T-cell (primary cell): ENCODE data around the gene WWC2. TPM values are rescaled to one million over a fixed set of nuclear protein-coding genes. Genes with fewer than 3 reads are reported as not detected.

Source experiments
- ATAC-seq, 4 experiments: fragments of 200-7000 bp in 3 of 4; fragments of 150-1000 bp in 1 of 4; cut with Tn5 transposase; replicated peaks in 1 of 4; 1 replicate in 3 of 4; 2 replicates in 1 of 4; pipeline ENCODE4 v1.10.0; 2021; ENCODE audit warnings: moderate library complexity in 3 of 4, mild to moderate bottlenecking in 2 of 4, moderate number of reproducible peaks in 1 of 4
- CTCF ChIA-PET, 2 donors: fragments of 300-600 bp; sonication (Branson Sonifier 250); formaldehyde crosslinking; loops; one replicate each; lab custom pipeline; 2022; ENCODE audit warnings: antibody characterized with exemption in 2 of 2; lab: Charles Lee
- POLR2A ChIA-PET, 2 donors: fragments of 300-600 bp; sonication (Branson Sonifier 250); formaldehyde crosslinking; loops; one replicate each; lab custom pipeline; 2022; ENCODE audit warnings: antibody characterized with exemption in 2 of 2; lab: Charles Lee
- DNase-seq, 35 experiments: peaks; one replicate each; pipeline versions ENCODE4 v3.0.0 to v3.0.0-alpha.2; 2013 to 2023
- H3K27ac ChIP-seq: one replicate; pipeline ENCODE4 v1.5.1; 2013; ENCODE audit warnings: low read length
- H3K27me3 ChIP-seq, 2 experiments: replicated peaks in 1 of 2; 1 replicate in 1 of 2; 2 replicates in 1 of 2; pipeline versions ENCODE4 v1.6.1 to v1.7.0; 2013; ENCODE audit warnings: low read length in 1 of 2, mixed read lengths in 1 of 2; ENCODE audit not compliant: control insufficient read depth in 2 of 2, insufficient read depth in 2 of 2; ENCODE audit errors: extremely low read depth in 1 of 2
- H3K36me3 ChIP-seq, 2 donors: 1 replicate in 1 of 2; 2 replicates in 1 of 2; pipeline versions ENCODE4 v1.6.1 to v1.7.0; 2013; ENCODE audit warnings: low read length in 1 of 2; ENCODE audit not compliant: control insufficient read depth in 2 of 2, insufficient read depth in 1 of 2; ENCODE audit errors: extremely low read depth in 1 of 2
- H3K4me1 ChIP-seq, 2 experiments: 1 replicate in 1 of 2; 2 replicates in 1 of 2; pipeline versions ENCODE4 v1.6.1 to v1.7.0; 2013; ENCODE audit warnings: low read length in 2 of 2, mixed read lengths in 1 of 2; ENCODE audit not compliant: insufficient read depth in 2 of 2, control insufficient read depth in 1 of 2; ENCODE audit errors: extremely low read depth in 1 of 2
- H3K4me3 ChIP-seq, 2 donors: 1 replicate in 1 of 2; 2 replicates in 1 of 2; pipeline versions ENCODE4 v1.5.1 to v1.7.0; 2013; ENCODE audit warnings: mild to moderate bottlenecking in 2 of 2, low read length in 1 of 2, moderate library complexity in 1 of 2; ENCODE audit not compliant: control insufficient read depth in 1 of 2; ENCODE audit errors: extremely low read depth in 1 of 2
- H3K9me3 ChIP-seq: 2 replicates; pipeline ENCODE4 v1.7.0; 2013
- H3K27ac Mint-ChIP-seq, 2 donors: one replicate each; pipeline ENCODE4 v1.8.0; 2020 to 2021; ENCODE audit warnings: mild to moderate bottlenecking in 2 of 2, mixed read lengths in 2 of 2
- H3K27me3 Mint-ChIP-seq, 2 donors: one replicate each; pipeline ENCODE4 v1.8.0; 2021 to 2022; ENCODE audit warnings: mixed read lengths in 2 of 2
- H3K36me3 Mint-ChIP-seq: one replicate; pipeline ENCODE4 v1.8.0; 2021; ENCODE audit warnings: mixed read lengths
- H3K4me1 Mint-ChIP-seq, 3 donors: one replicate each; pipeline ENCODE4 v1.8.0; 2020 to 2022; ENCODE audit warnings: mixed read lengths in 3 of 3, mild to moderate bottlenecking in 1 of 3
- H3K4me3 Mint-ChIP-seq, 3 donors: one replicate each; pipeline ENCODE4 v1.8.0; 2020 to 2022; ENCODE audit warnings: mild to moderate bottlenecking in 3 of 3, mixed read lengths in 3 of 3, moderate library complexity in 3 of 3
- H3K9me3 Mint-ChIP-seq, 3 donors: one replicate each; pipeline ENCODE4 v1.8.0; 2020 to 2022; ENCODE audit warnings: mixed read lengths in 3 of 3
- WGBS: methylation state at CpG from one replicate; pipeline ENCODE4 v1.1.5; 2013; ENCODE audit warnings: missing lambda C conversion rate; ENCODE audit not compliant: insufficient coverage; 5-methylcytosine and 5-hydroxymethylcytosine counted together
- total RNA-seq, 35 experiments: library from RNA in 6 of 35; stranded (reverse) in 6 of 35; fragments of 120-200 nt in 1 of 35; gene quantifications; one replicate each; pipeline versions ENCODE4 v1.2.1 to v1.2.4 and lab custom pipeline; 2013 to 2026

WWC2 gene
- total RNA-seq, 5 donors from 2014 or later (not counting 1 experiment from before 2014, with no cell fraction given), result 5.0 to 9.1 (median 7.3) TPM

DNA sequence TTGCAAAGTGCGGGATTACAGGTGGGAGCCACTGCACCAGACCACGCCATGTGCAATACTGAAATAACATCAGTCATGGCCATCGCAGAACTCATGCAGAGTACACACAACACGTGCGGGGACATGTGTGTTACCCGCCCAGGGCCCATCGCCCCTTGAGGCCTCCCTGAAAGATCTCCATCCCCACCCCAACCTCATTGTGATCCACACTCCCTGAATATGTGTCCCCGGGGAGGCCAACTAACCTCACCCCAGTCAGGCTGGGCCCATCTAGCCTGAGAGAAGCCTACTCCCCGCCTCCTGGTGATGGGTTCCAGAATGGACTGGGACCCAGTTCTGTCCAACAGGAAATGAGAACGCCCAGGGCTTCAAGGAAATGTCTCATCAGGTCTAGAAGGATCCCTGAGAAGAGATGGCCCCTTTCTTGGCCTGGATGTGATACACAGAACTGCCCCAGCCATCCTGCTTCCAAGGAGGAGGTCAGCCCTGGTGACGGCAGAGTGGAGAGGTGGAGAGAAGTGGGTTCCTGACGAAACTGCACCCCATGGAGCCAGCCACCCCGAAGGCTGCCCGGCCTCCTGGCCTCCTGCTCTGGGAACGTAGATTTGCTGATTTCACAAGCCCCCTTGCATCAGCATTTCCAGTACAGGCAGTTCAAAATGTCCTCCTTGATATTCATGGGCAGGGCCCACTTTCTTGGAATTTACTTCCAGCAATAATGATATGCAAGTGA is 245.6 kb downstream of the WWC2 start:
- peaks cover 0 to 48% of the 10 kb centered on the region in 2 experiments for H3K27me3 ChIP-seq

DNA sequence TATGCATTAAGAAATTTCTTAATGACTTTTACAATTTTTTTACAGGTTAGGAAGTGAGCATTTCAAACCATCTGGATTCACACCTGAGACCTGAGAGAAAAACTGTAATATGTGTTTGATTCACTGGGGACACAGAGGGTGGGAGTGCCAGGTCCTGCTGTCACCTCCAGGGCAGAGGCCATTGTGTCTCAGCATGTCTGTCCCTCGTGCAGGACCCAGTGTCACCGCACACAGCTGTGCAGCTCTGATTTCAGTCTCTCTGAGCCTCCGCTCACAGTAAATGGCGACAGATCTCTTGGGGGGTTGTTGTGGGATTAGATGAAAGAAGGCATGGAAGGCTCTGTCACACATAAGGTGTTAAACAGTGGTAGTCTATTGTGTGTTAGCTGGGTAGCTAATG is 246.2 kb downstream of the WWC2 start:
- CTCF ChIA-PET, result no interaction called here
- no peak for ATAC-seq
- H3K9me3 Mint-ChIP-seq, result no peaks in the 10 kb centered on the region
- POLR2A ChIA-PET, result no interaction called here
- Histone ChIP-seq H3K36me3 (no peaks in the 10 kb centered on the region), H3K27ac (no peak overlapping the region), H3K27me3 (peaks cover 0 to 50% of the 10 kb centered on the region in 2 experiments), H3K4me3 (no peak overlapping the region), H3K9me3 (no peaks in the 10 kb centered on the region), H3K4me1 (no peaks in the 10 kb centered on the region)
- H3K27me3 Mint-ChIP-seq, result peaks cover 21 to 26% of the 10 kb centered on the region in 2 donors
- H3K4me3 Mint-ChIP-seq, result no peak overlapping the region
- no peak overlapping the region for H3K27ac Mint-ChIP-seq
- no peak for DNase-seq
- H3K4me1 Mint-ChIP-seq, result peaks cover 0 to 15% (median 9%) of the 10 kb centered on the region in 3 donors
- H3K36me3 Mint-ChIP-seq, result no peaks in the 10 kb centered on the region
- 40% methylated on average over 1 of the region's 4 CpGs for WGBS

More for the DNA sequence above, 245.6 kb downstream of the WWC2 start:
- H3K4me3 ChIP-seq, result no peak overlapping the region
- H3K36me3 ChIP-seq, result no peaks in the 10 kb centered on the region
- Mint-ChIP-seq H3K9me3 (no peaks in the 10 kb centered on the region), H3K27ac (no peak overlapping the region), H3K4me1 (peaks cover 0 to 15% (median 9%) of the 10 kb centered on the region in 3 donors), H3K4me3 (peak overlapping the region in 1 of 3 donors; percentile 15), H3K36me3 (no peaks in the 10 kb centered on the region), H3K27me3 (peaks cover 19 to 26% of the 10 kb centered on the region in 2 donors)
- no peak for ATAC-seq
- no peak for DNase-seq
- WGBS, result 90% methylated on average over 10 of the region's 15 CpGs
- no peaks in the 10 kb centered on the region for H3K4me1 ChIP-seq
- H3K9me3 ChIP-seq, result no peaks in the 10 kb centered on the region
- H3K27ac ChIP-seq, result no peak overlapping the region
- CTCF ChIA-PET, result interaction anchor here in 1 of 2 donors (0.7 kb wide), 1 partner anchor 62 kb away, joined by 3 read pairs; no protein-coding TSS in a partner anchor
- POLR2A ChIA-PET, result no interaction called here

DNA sequence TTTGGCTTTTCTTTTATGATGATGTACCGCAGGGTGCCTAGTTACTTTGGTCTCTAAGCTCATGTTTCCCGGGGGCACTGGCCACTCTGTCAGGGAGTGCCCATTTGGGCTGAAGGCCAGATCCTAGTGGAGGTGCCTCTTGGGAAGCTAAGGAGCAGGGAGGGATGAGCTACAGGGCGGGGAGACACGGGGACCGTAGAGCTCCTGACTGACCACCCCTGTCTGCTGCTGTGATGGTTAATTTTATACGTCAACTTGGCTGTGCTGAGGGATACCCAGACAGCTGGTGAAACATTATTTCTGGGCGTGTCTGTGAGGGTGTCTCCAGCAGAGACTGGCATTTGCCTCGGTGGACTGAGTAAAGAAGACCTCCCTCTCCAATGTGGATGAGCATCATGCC is 248.1 kb downstream of the WWC2 start:
- Histone ChIP-seq H3K4me3 (no peak overlapping the region), H3K27ac (no peak overlapping the region), H3K27me3 (peaks cover 0 to 59% of the 10 kb centered on the region in 2 experiments), H3K4me1 (no peaks in the 10 kb centered on the region), H3K9me3 (no peaks in the 10 kb centered on the region), H3K36me3 (no peaks in the 10 kb centered on the region)
- Mint-ChIP-seq H3K36me3 (no peaks in the 10 kb centered on the region), H3K4me1 (peaks cover 0 to 17% (median 9%) of the 10 kb centered on the region in 3 donors), H3K27ac (no peak overlapping the region), H3K4me3 (no peak overlapping the region), H3K9me3 (no peaks in the 10 kb centered on the region), H3K27me3 (peaks cover 32 to 36% of the 10 kb centered on the region in 2 donors)
- CTCF ChIA-PET, result interaction anchor here in 1 of 2 donors (0.6 kb wide), 2 partner anchors 56 to 347 kb away, joined by 3 to 7 read pairs; no protein-coding TSS in a partner anchor
- no peak for ATAC-seq
- POLR2A ChIA-PET, result no interaction called here
- no peak for DNase-seq
- 89% methylated on average over 3 of the region's 8 CpGs for whole genome bisulfite sequencing

DNA sequence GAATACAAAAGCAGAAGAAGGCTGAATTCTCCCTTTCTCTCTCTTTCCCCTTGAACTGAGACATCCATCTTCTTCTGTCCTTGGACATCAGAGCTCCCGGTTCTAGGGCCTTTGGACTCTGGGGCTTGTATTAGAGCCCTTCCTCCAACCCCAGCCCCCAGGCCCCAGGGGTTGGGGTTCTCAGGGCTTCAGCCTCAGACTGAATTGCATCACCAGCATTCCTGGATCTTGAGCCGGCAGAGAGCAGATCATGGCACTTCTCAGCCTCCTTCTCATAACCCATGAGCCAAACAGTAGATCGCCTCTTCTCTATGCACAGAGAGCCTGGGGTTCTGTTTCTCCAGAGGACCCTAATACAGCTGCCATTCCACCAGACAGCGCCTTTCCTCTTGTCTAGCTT is 248.5 kb downstream of the WWC2 start:
- H3K27me3 ChIP-seq, result peaks cover 0 to 55% of the 10 kb centered on the region in 2 experiments
- ATAC-seq (no peak), DNase-seq (no peak)
- ChIA-PET CTCF (interaction anchor here in 1 of 2 donors (0.6 kb wide), 1 partner anchor 347 kb away, joined by 7 read pairs; no protein-coding TSS in a partner anchor), POLR2A (no interaction called here)
- no peak overlapping the region for H3K27ac ChIP-seq
- H3K27me3 Mint-ChIP-seq, result peaks cover 32 to 36% of the 10 kb centered on the region in 2 donors
- H3K36me3 ChIP-seq, result no peaks in the 10 kb centered on the region
- H3K36me3 Mint-ChIP-seq, result no peaks in the 10 kb centered on the region
- no peaks in the 10 kb centered on the region for H3K9me3 Mint-ChIP-seq
- WGBS, result 93% methylated on average over 2 of the region's 4 CpGs
- peaks cover 0 to 17% (median 9%) of the 10 kb centered on the region in 3 donors for H3K4me1 Mint-ChIP-seq
- no peak overlapping the region for H3K27ac Mint-ChIP-seq
- H3K4me1 ChIP-seq, result no peaks in the 10 kb centered on the region
- no peak overlapping the region for H3K4me3 ChIP-seq
- no peaks in the 10 kb centered on the region for H3K9me3 ChIP-seq
- no peak overlapping the region for H3K4me3 Mint-ChIP-seq

DNA sequence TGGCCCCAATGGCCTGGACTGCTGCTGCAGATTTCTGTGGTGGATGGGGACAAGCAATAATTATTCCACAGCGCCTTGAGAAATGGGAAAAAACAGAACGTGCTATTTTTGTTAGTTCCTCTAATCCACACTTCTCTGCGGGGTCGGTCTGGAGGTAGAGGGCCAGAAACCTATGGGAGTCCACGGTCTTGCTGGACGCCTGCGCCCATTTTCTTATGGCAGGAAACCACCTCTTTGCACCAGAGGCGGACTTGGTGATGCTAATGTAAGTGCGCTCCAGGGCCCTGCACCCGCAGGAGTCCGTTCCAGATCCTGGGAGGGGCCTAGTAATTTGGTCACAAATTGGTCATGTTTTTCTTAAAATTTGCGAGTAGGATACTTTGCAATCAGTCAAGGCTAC is 249.1 kb downstream of the WWC2 start:
- Mint-ChIP-seq H3K4me3 (no peak overlapping the region), H3K4me1 (peaks cover 0 to 15% (median 6%) of the 10 kb centered on the region in 3 donors), H3K27me3 (peaks cover 30 to 34% of the 10 kb centered on the region in 2 donors), H3K9me3 (no peaks in the 10 kb centered on the region), H3K27ac (no peak overlapping the region), H3K36me3 (no peaks in the 10 kb centered on the region)
- Histone ChIP-seq H3K4me3 (no peak overlapping the region), H3K27ac (no peak overlapping the region), H3K9me3 (no peaks in the 10 kb centered on the region), H3K4me1 (no peaks in the 10 kb centered on the region), H3K27me3 (peaks cover 0 to 50% of the 10 kb centered on the region in 2 experiments), H3K36me3 (no peaks in the 10 kb centered on the region)
- CTCF ChIA-PET, result no interaction called here
- ATAC-seq (no peak), DNase-seq (no peak)
- 74% methylated on average over 6 of the region's 12 CpGs for WGBS
- POLR2A ChIA-PET, result no interaction called here

DNA sequence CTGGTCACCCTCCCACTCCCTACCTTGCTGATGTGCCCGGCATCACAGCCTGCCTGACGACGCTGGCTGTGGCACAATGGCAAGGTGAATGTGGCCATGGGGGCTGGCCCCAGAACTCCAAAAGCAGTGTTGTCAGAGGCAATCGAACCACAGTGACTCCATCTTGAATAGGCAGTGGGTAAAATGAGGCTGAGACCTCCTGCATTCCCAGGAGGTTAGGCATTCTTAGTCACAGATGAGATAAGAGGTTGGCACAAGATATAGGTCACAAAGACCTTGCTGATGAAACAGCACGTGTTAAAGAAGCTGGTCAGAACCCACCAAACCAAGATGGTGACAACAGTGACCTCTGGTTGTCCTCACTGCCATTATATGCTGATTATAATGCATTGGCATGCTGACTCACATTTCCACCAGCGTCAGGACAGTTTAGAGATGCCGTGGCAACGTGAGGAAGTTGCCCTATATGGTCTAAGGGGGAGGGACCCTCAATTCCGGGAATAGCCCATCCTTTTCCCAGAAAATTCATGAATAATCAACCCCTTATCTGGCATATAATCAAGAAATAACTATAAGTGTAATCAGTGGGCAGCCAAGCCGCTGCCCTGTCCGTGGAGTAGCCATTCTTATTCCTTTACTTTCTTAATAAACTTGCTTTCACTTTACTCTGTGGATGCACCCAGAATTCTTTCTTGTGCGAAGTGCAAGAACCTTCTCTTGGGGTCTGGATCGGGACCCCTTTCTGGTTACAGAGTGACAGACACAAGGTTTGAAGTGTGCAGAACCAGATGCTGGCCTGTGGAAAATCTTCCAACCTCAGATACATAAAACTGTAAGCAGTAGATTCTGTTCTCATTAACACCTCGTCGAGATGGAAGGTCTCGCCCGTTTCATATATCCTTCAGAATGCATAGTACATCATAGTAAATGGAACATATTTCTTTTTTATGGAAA is 249.9 kb downstream of the WWC2 start:
- H3K27me3 Mint-ChIP-seq, result peaks cover 29 to 32% of the 10 kb centered on the region in 2 donors
- H3K27ac ChIP-seq, result no peak overlapping the region
- no peak overlapping the region for H3K4me3 ChIP-seq
- CTCF ChIA-PET, result no interaction called here
- H3K9me3 ChIP-seq, result no peaks in the 10 kb centered on the region
- H3K27me3 ChIP-seq, result peaks cover 0 to 43% of the 10 kb centered on the region in 2 experiments
- H3K36me3 Mint-ChIP-seq, result no peaks in the 10 kb centered on the region
- 69% methylated on average over 7 of the region's 17 CpGs for WGBS
- H3K36me3 ChIP-seq, result no peaks in the 10 kb centered on the region
- DNase-seq (no peak), ATAC-seq (no peak)
- H3K4me1 Mint-ChIP-seq, result peaks cover 0 to 13% (median 4%) of the 10 kb centered on the region in 3 donors
- no peak overlapping the region for H3K4me3 Mint-ChIP-seq
- no peak overlapping the region for H3K27ac Mint-ChIP-seq
- H3K9me3 Mint-ChIP-seq, result no peaks in the 10 kb centered on the region
- H3K4me1 ChIP-seq, result no peaks in the 10 kb centered on the region
- POLR2A ChIA-PET, result no interaction called here
